OCI-LY7 (cell line): ENCODE measurements around the gene MEGF8. TPM values are rescaled to one million over a fixed set of nuclear protein-coding genes. Genes with fewer than 3 reads are reported as not detected.

ENCODE experiments used
- BruUV-seq: library from RNA; stranded (reverse); fragments of 400-500 nt; replicated peaks from 2 replicates; lab custom pipeline; 2021; lab: Mats Ljungman, UMichigan
- CTCF ChIA-PET: fragments of 300-600 bp; sonication (Branson Sonifier 250); formaldehyde crosslinking; loops from one replicate; lab custom pipeline; 2022; ENCODE audit warnings: antibody characterized with exemption; ENCODE audit not compliant: unreplicated experiment; lab: Charles Lee
- POLR2A ChIA-PET: fragments of 300-600 bp; sonication (Branson Sonifier 250); formaldehyde crosslinking; loops from one replicate; lab custom pipeline; 2022; ENCODE audit warnings: antibody characterized with exemption; lab: Charles Lee
- DNase-seq: peaks from one replicate; pipeline ENCODE4 v3.0.0-alpha.2; 2015; ENCODE audit warnings: low spot score
- H2AFZ ChIP-seq: fragments of 200-600 bp; sonication (generic), shearing (Covaris generic); 2 replicates; pipeline ENCODE4 v1.6.1; 2014; ENCODE audit warnings: mild to moderate bottlenecking, antibody characterized with exemption, low read length, moderate library complexity
- H3K27ac ChIP-seq: fragments of 200-600 bp; sonication (generic); 2 replicates; pipeline ENCODE4 v1.5.1; 2014; ENCODE audit warnings: mixed run types, low read depth, mild to moderate bottlenecking, moderate library complexity, low read length, inconsistent platforms; ENCODE audit not compliant: poor library complexity, severe bottlenecking
- H3K36me3 ChIP-seq: fragments of 200-600 bp; sonication (generic); 2 replicates; pipeline ENCODE4 v1.6.1; 2014; ENCODE audit warnings: mild to moderate bottlenecking, antibody characterized with exemption, low read length, moderate library complexity, mixed read lengths; ENCODE audit not compliant: insufficient read depth
- H3K4me1 ChIP-seq: fragments of 200-600 bp; sonication (generic); 2 replicates; pipeline ENCODE4 v1.5.1; 2014; ENCODE audit warnings: mild to moderate bottlenecking, low read length; ENCODE audit not compliant: insufficient read depth, poor library complexity, severe bottlenecking
- H3K4me2 ChIP-seq: fragments of 200-600 bp; sonication (generic); 2 replicates; pipeline ENCODE4 v1.6.1; 2014; ENCODE audit warnings: mild to moderate bottlenecking, low read length
- H3K4me3 ChIP-seq: fragments of 200-600 bp; sonication (generic); 2 replicates; pipeline ENCODE4 v1.5.1; 2014; ENCODE audit warnings: mild to moderate bottlenecking, low read depth, low read length; ENCODE audit not compliant: poor library complexity, severe bottlenecking
- H3K79me2 ChIP-seq: fragments of 200-600 bp; sonication (generic); 2 replicates; pipeline ENCODE4 v1.6.1; 2016; ENCODE audit warnings: low read depth, mild to moderate bottlenecking, low read length, moderate library complexity, mixed read lengths; ENCODE audit not compliant: insufficient read depth
- H3K9me2 ChIP-seq: fragments of 200-600 bp; sonication (generic); 2 replicates; pipeline ENCODE4 v1.6.1; 2016; ENCODE audit warnings: mild to moderate bottlenecking, low read length, mixed read lengths; ENCODE audit not compliant: insufficient read depth
- H3K9me3 ChIP-seq: fragments of 200-600 bp; sonication (generic); 2 replicates; pipeline ENCODE4 v1.6.1; 2014; ENCODE audit warnings: mild to moderate bottlenecking, mixed run types, low read length, mixed read lengths
- H4K20me1 ChIP-seq: fragments of 200-600 bp; sonication (generic); 2 replicates; pipeline ENCODE4 v1.6.1; 2014; ENCODE audit warnings: mild to moderate bottlenecking, antibody characterized with exemption, low read length, moderate library complexity, mixed read lengths; ENCODE audit not compliant: insufficient read depth
- EZH2phosphoT487 ChIP-seq: fragments of 200-600 bp; sonication (generic); IDR thresholded peaks from 2 replicates; pipeline ENCODE4 v1.6.1; 2018; ENCODE audit warnings: low read depth, borderline replicate concordance, mild to moderate bottlenecking, mixed run types, antibody characterized with exemption, low read length, moderate library complexity, mixed read lengths
- intact Hi-C: fragments of 100-400 bp; cut with micrococcal nuclease; formaldehyde crosslinking; loops from one replicate; pipeline ENCODE4 v1.10.0; 2022; ENCODE audit not compliant: unreplicated experiment
- total RNA-seq, 2 experiments: library from RNA; depleted of rRNA in 1 of 2; stranded (reverse); fragments of >200 nt in 1 of 2; shearing (Covaris generic) in 1 of 2; gene quantifications; 2 replicates each; pipeline ENCODE4 v1.2.3, GENCODE V29; 2014 to 2022
- TF ChIP-seq, protein P1 (sequence below): fragments of 200-600 bp; sonication (generic); conservative IDR thresholded peaks from 2 replicates; pipeline ENCODE4 v1.5.1; 2014; ENCODE audit warnings: mild to moderate bottlenecking, antibody characterized with exemption, low read length, moderate library complexity, mixed read lengths

MEGF8 gene
- total RNA-seq, 2 experiments from 2014 or later, result 10.5 to 14.7 TPM

- Histone ChIP-seq H2AFZ (no peak overlapping the region), H3K79me2 (no peaks in the 10 kb centered on the region), H4K20me1 (no peaks in the 10 kb centered on the region), H3K9me3 (no peaks in the 10 kb centered on the region), H3K4me3 (no peak overlapping the region), H3K4me1 (peaks cover 19% of the 10 kb centered on the region), H3K36me3 (no peaks in the 10 kb centered on the region), H3K4me2 (peak overlapping the region; percentile 68; the same call in 1 of the 2 replicates), H3K27ac (no peak overlapping the region), H3K9me2 (no peaks in the 10 kb centered on the region)
- DNase-seq, result no peak
- POLR2A ChIA-PET, result no interaction called here
- intact Hi-C loops, result no loop called here
- CTCF ChIA-PET, result no interaction called here
- no TSS peak for BruUV-seq
- TF ChIP-seq, protein P1, sequence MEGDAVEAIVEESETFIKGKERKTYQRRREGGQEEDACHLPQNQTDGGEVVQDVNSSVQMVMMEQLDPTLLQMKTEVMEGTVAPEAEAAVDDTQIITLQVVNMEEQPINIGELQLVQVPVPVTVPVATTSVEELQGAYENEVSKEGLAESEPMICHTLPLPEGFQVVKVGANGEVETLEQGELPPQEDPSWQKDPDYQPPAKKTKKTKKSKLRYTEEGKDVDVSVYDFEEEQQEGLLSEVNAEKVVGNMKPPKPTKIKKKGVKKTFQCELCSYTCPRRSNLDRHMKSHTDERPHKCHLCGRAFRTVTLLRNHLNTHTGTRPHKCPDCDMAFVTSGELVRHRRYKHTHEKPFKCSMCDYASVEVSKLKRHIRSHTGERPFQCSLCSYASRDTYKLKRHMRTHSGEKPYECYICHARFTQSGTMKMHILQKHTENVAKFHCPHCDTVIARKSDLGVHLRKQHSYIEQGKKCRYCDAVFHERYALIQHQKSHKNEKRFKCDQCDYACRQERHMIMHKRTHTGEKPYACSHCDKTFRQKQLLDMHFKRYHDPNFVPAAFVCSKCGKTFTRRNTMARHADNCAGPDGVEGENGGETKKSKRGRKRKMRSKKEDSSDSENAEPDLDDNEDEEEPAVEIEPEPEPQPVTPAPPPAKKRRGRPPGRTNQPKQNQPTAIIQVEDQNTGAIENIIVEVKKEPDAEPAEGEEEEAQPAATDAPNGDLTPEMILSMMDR, result no peak
- no peak for TF ChIP-seq EZH2phosphoT487
Observed at GRCh38 chr19:42312370-42312769, 13.1 kb upstream of the MEGF8 start.

DNA sequence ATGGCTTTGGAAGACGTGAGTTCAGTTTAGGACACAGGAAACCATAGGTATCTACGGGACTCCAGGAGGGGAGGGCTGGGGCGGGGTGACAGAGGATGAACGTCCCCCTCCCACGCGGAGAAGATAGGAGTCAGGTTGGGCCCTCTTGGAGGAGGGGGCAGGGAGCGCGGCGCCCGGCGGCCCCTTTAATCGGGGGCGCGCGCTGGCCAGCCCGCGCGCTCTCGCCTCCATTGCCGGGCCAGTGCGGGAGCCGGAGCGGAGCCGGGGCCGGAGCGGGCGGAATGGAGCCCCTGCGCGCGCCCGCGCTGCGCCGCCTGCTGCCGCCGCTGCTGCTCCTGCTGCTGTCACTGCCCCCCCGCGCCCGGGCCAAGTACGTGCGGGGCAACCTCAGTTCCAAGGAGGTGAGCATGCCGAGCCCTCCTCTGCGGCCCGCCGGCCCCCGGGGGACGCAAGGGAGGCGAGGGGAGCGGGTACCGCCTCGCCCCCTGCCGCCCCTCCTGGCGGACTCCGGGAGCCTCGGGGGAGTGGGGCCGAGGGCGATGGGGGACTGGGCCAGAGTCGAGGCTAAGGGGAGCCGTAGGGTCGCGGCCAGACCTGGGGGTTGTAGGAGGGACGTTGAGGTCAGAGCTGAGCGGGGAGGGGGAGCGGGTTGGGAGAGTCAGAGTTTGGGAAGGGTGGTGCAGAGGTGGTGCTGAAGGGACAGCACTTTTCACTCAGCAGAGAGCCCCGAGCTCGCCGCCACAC lies 12.2 kb upstream of the MEGF8 start, which contains the start of gene TMEM145:
TMEM145 (plus strand) TSS at position 214 of the 744 bp plus-strand sequence; CDS start at position 282, 68 bp downstream.
- no peaks in the 10 kb centered on the region for H4K20me1 ChIP-seq
- no TSS peak for BruUV-seq
- H2AFZ ChIP-seq, result peak within 1 kb of the TSS; percentile 7; the same call in 1 of the 2 replicates
- ChIA-PET POLR2A (no interaction called here), CTCF (no interaction called here)
- H3K4me2 ChIP-seq, result peak within 1 kb of the TSS; percentile 68
- H3K4me1 ChIP-seq, result peaks cover 28% of the 10 kb centered on the region
- no peaks in the 10 kb centered on the region for H3K9me2 ChIP-seq
- peak; percentile 53 for DNase-seq
- TF ChIP-seq EZH2phosphoT487, result no peak
- TF ChIP-seq, protein P1, result peak; percentile 35; the same call in 1 of the 2 replicates
- no peaks in the 10 kb centered on the region for H3K9me3 ChIP-seq
- peak within 1 kb of the TSS; percentile 57 for H3K4me3 ChIP-seq
- intact Hi-C loops, result no loop called here
- no peak within 1 kb of the TSS for H3K27ac ChIP-seq
- no peaks in the 10 kb centered on the region for H3K79me2 ChIP-seq
- H3K36me3 ChIP-seq, result no peaks in the 10 kb centered on the region
